Spleen (tissue), 11 donors: ENCODE data around the gene SELENOW. TPM values are rescaled to one million over a fixed set of nuclear protein-coding genes. Genes with fewer than 3 reads are reported as not detected.
"Not testable (repeated sequence)": the region's sequence is repeated elsewhere in the genome, so short reads cannot be mapped to it uniquely, and the experiment has no call there.

Experiments
- DNase-seq: peaks from one replicate; pipeline ENCODE4 v3.0.0-alpha.2; 2020
- H3K27ac ChIP-seq, 8 donors: fragments of 200-600 bp; sonication (generic) in 7 of 8; 1 replicate in 4 of 8; 2 replicates in 4 of 8; pipeline versions ENCODE4 v1.5.0 to v1.8.0; 2016 to 2021; ENCODE audit warnings: inconsistent platforms in 4 of 8, mild to moderate bottlenecking in 4 of 8, moderate library complexity in 1 of 8
- H3K27me3 ChIP-seq, 7 donors: fragments of 200-600 bp; sonication (generic) in 6 of 7; replicated peaks in 1 of 7; 1 replicate in 4 of 7; 2 replicates in 3 of 7; pipeline versions ENCODE4 v1.5.0 to v1.8.0; 2016 to 2021; ENCODE audit warnings: inconsistent platforms in 3 of 7, mild to moderate bottlenecking in 1 of 7
- H3K36me3 ChIP-seq, 6 donors: fragments of 200-600 bp; sonication (generic) in 5 of 6; 1 replicate in 4 of 6; 2 replicates in 2 of 6; pipeline versions ENCODE4 v1.5.0 to v1.8.0; 2016 to 2021; ENCODE audit warnings: inconsistent platforms in 2 of 6
- H3K4me1 ChIP-seq, 6 donors: fragments of 200-600 bp; sonication (generic) in 5 of 6; 1 replicate in 3 of 6; 2 replicates in 3 of 6; pipeline versions ENCODE4 v1.5.0 to v1.8.0; 2016 to 2021; ENCODE audit warnings: inconsistent platforms in 3 of 6
- H3K4me3 ChIP-seq, 8 donors: fragments of 200-600 bp; sonication (generic) in 7 of 8; 1 replicate in 4 of 8; 2 replicates in 4 of 8; pipeline versions ENCODE4 v1.5.0 to v1.8.0; 2016 to 2021; ENCODE audit warnings: inconsistent platforms in 4 of 8, mild to moderate bottlenecking in 4 of 8, moderate library complexity in 2 of 8
- H3K9me3 ChIP-seq, 8 donors: fragments of 200-600 bp; sonication (generic) in 7 of 8; 1 replicate in 4 of 8; 2 replicates in 4 of 8; pipeline versions ENCODE4 v1.5.0 to v1.8.0; 2016 to 2021; ENCODE audit warnings: inconsistent platforms in 4 of 8
- POLR2A ChIP-seq, 3 donors: fragments of 450-650 bp; IDR thresholded peaks; one replicate each; pipeline ENCODE4 v1.5.1; 2017; ENCODE audit warnings: antibody characterized with exemption in 3 of 3, mild to moderate bottlenecking in 1 of 3
- POLR2AphosphoS5 ChIP-seq, 3 donors: sonication (generic); formaldehyde crosslinking; IDR thresholded peaks; one replicate each; pipeline ENCODE4 v1.5.1; 2017; ENCODE audit warnings: antibody characterized with exemption in 3 of 3
- WGBS, 5 donors: extraction: QIAGEN DNeasy Blood & Tissue Kit in 3 of 5; methylation state at CpG; one replicate each; pipeline versions ENCODE4 v1.1.5 to v1.1.7; 2013 to 2018; 5-methylcytosine and 5-hydroxymethylcytosine counted together
- intact Hi-C: fragments of 100-400 bp; cut with DNase I; formaldehyde crosslinking; loops from one replicate; pipeline ENCODE4 v1.15.0; 2023; ENCODE audit warnings: low total_unique reads
- polyA plus RNA-seq, 3 donors: library from polyadenylated mRNA; stranded (reverse); fragments of 200-250 nt; gene quantifications; one replicate each; pipeline ENCODE4 v1.2.1, GENCODE V29; 2013
- total RNA-seq, 7 donors: library from RNA; depleted of rRNA in 3 of 7; stranded (reverse); fragments of >200 nt in 3 of 7; fragmentation: NEBNext Ultra II Directional in 4 of 7; extraction: Animal tissue kit (Norgen Biotek cat#: 25700) in 4 of 7; gene quantifications; one replicate each; pipeline versions ENCODE4 v1.1.0 to v1.2.1, GENCODE V29; 2016 to 2021
- TF ChIP-seq, protein P1 (sequence below), 11 experiments: fragments of 200-600 bp in 7 of 11; fragments of 450-650 bp in 4 of 11; sonication (generic) in 4 of 11; IDR thresholded peaks in 8 of 11; conservative IDR thresholded peaks in 3 of 11; 1 replicate in 7 of 11; 2 replicates in 4 of 11; pipeline versions ENCODE4 v1.4.0 to v1.8.0; 2016 to 2021; ENCODE audit warnings: antibody characterized with exemption in 11 of 11, inconsistent platforms in 4 of 11, mild to moderate bottlenecking in 1 of 11
- donor health status: healthy with polysubstance abuse.
- donor health status: DM: no; HTN: no; CAD: no; lungs with moderate emphysema.
- donor health status: DM: no; HTN: no; CAD: no.
- donor health status: Bipolar disorder and iron deficiency.
- donor health status: healthy.
- donor health status: DM: no; HTN: no; CAD: no.
- donor health status: DM: yes; HTN: yes; CAD: no.

Gene SELENOW
- total and polyA plus RNA-seq, 10 donors: 137 to 592 (median 302) TPM

DNA sequence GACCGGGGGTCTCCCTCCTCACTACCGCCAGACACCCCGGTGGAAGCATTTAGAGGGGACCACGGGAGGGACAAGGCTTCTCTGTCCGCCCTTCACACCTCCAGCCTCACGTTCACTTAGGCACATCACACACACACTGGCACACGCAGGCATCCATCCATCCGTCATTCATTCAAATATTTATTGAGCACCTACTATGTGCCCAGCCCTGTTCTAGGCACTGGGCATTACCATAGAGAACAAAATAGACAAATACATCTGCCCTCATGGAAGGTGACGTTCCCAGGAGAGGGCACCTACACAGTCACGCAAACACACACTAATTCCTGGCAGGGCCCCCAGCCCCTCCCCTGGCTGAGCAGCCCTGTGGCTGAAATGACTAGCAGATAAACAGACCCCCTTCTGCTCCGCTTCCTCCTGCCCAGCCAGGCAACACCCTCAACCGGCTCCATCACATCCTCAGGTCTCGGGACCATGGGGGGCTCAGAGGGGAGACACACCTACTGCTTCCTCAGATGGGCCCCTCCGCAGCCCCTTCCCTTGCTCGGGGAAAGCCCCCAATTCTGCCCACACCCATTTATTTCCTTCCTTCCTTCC, 36.9 kb upstream of the SELENOW start:
- Histone ChIP-seq H3K27me3 (no peaks in the 10 kb centered on the region), H3K4me1 (peaks cover 15 to 45% (median 38%) of the 10 kb centered on the region in 6 donors), H3K4me3 (no peak overlapping the region), H3K9me3 (no peaks in the 10 kb centered on the region), H3K27ac (peak overlapping the region in 7 of 8 donors; percentile 84 to 97 (median 86)), H3K36me3 (peaks cover 0 to 50% (median 5%) of the 10 kb centered on the region in 6 donors)
- intact Hi-C loops: no loop called here
- DNase-seq: no peak
- 73 to 79% (median 74%) methylated on average over 13 to 15 of the region's 15 CpGs for WGBS, 5 donors
- no peak for TF ChIP-seq POLR2AphosphoS5 (IDR thresholded peaks at IDR 0.05)
- TF ChIP-seq POLR2A (IDR thresholded peaks at IDR 0.05): no peak
- TF ChIP-seq, protein P1, sequence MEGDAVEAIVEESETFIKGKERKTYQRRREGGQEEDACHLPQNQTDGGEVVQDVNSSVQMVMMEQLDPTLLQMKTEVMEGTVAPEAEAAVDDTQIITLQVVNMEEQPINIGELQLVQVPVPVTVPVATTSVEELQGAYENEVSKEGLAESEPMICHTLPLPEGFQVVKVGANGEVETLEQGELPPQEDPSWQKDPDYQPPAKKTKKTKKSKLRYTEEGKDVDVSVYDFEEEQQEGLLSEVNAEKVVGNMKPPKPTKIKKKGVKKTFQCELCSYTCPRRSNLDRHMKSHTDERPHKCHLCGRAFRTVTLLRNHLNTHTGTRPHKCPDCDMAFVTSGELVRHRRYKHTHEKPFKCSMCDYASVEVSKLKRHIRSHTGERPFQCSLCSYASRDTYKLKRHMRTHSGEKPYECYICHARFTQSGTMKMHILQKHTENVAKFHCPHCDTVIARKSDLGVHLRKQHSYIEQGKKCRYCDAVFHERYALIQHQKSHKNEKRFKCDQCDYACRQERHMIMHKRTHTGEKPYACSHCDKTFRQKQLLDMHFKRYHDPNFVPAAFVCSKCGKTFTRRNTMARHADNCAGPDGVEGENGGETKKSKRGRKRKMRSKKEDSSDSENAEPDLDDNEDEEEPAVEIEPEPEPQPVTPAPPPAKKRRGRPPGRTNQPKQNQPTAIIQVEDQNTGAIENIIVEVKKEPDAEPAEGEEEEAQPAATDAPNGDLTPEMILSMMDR (IDR thresholded peaks at IDR 0.05 in 8 of 11, conservative IDR thresholded peaks at IDR 0.05 in 3 of 11): no peak

- peaks cover 19 to 55% (median 48%) of the 10 kb centered on the region in 6 donors for H3K4me1 ChIP-seq
- DNase-seq: no peak
- intact Hi-C loops: no loop called here
- H3K36me3 ChIP-seq: peaks cover 0 to 56% (median 10%) of the 10 kb centered on the region in 6 donors
- peak overlapping the region; percentile 55 to 97 (median 86) for H3K27ac ChIP-seq
- H3K4me3 ChIP-seq: peak overlapping the region in 3 of 8 donors; percentile 46 to 72 (median 48)
- no peaks in the 10 kb centered on the region for H3K9me3 ChIP-seq
- 52 to 79% (median 66%) methylated on average over 13 of the region's 13 CpGs for WGBS, 5 donors
- H3K27me3 ChIP-seq: no peaks in the 10 kb centered on the region
- no peak for TF ChIP-seq POLR2AphosphoS5 (IDR thresholded peaks at IDR 0.05)
- TF ChIP-seq, protein P1 (IDR thresholded peaks at IDR 0.05 in 8 of 11, conservative IDR thresholded peaks at IDR 0.05 in 3 of 11): no peak
- TF ChIP-seq POLR2A (IDR thresholded peaks at IDR 0.05): no peak
Measured at GRCh38 chr19:47742634-47743033, 35.9 kb upstream of the SELENOW start.

- Histone ChIP-seq H3K4me1 (peaks cover 28 to 80% (median 70%) of the 10 kb centered on the region in 6 donors), H3K9me3 (no peaks in the 10 kb centered on the region), H3K4me3 (peak within 1 kb of the TSS; percentile 66 to 86 (median 72)), H3K27me3 (no peaks in the 10 kb centered on the region), H3K36me3 (peaks cover 5 to 57% (median 34%) of the 10 kb centered on the region in 6 donors), H3K27ac (peak within 1 kb of the TSS; percentile 96 to 100 (median 97))
- 4 to 5% (median 5%) methylated on average over 53 of the region's 53 CpGs for WGBS, 5 donors
- peak in 1 of 3 donors; percentile 62 for TF ChIP-seq POLR2A (IDR thresholded peaks at IDR 0.05)
- TF ChIP-seq, protein P1 (IDR thresholded peaks at IDR 0.05 in 8 of 11, conservative IDR thresholded peaks at IDR 0.05 in 3 of 11): peak in 5 of 11 experiments; percentile 31 to 48 (median 34)
- TF ChIP-seq POLR2AphosphoS5 (IDR thresholded peaks at IDR 0.05): peak; percentile 95 to 98 (median 96)
- intact Hi-C loops: no loop called here
- peak; percentile 96 for DNase-seq
Measured at GRCh38 chr19:47745010-47745901, 33.2 kb upstream of the SELENOW start, which contains the start of gene NOP53. TSS of gene NOP53 (plus strand) at chr19:47745546. CDS start at chr19:47745560, 14 bp downstream.

DNA sequence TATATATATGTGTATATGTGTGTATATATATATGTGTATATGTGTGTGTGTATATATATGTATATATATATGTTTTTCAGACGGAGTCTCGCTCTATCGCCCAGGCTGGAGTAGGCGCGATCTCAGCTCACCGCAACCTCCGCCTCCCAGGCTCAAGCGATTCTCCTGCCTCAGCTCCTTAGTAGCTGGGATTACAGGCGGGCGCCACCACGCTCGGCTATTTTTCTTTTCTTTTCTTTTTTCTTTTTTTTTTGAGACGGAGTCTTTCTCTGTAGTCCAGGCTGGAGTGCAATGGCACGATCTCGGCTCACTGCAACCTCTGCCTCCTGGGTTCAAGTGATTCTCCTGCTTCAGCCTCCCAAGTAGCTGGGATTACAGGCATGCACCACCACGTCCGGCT, 32.4 kb upstream of the SELENOW start:
- DNase-seq, intact Hi-C loops, H3K27me3 ChIP-seq, H3K9me3 ChIP-seq: not testable (repeated sequence)
- Histone ChIP-seq H3K4me1 (peaks cover 28 to 80% (median 71%) of the 10 kb centered on the region in 6 donors), H3K36me3 (peaks cover 10 to 57% (median 42%) of the 10 kb centered on the region in 6 donors), H3K4me3 (peak overlapping the region; percentile 66 to 86 (median 72)), H3K27ac (peak overlapping the region in 5 of 8 donors; percentile 96 to 100 (median 97))
- WGBS, 5 donors: 63 to 78% (median 73%) methylated on average over 17 of the region's 17 CpGs
